HL-60 (cell line): ENCODE results near the gene SLC4A8.

ENCODE experiments used
- DNase-seq, 2 experiments: peaks; one replicate each; pipeline ENCODE4 v3.0.0-alpha.2; 2010 to 2020; ENCODE audit warnings: low read depth in 1 of 2, low spot score in 1 of 2
- H3K27ac ChIP-seq: fragments of 250-450 bp; sonication (Bioruptor Pico); replicated peaks from 2 replicates; pipeline ENCODE4 v1.5.1; 2020; ENCODE audit warnings: mild to moderate bottlenecking, moderate library complexity
- H3K27me3 ChIP-seq: fragments of 250-450 bp; sonication (Bioruptor Pico); 2 replicates; pipeline ENCODE4 v1.5.1; 2021; ENCODE audit warnings: mild to moderate bottlenecking, moderate library complexity; ENCODE audit not compliant: insufficient read depth, poor library complexity, severe bottlenecking
- H3K4me3 ChIP-seq: replicated peaks from 2 replicates; pipeline ENCODE4 v1.5.1; 2011; ENCODE audit warnings: mild to moderate bottlenecking, control low read depth, low read length; ENCODE audit not compliant: insufficient read depth
- CTCF ChIP-seq: IDR thresholded peaks from one replicate; pipeline ENCODE4 v1.5.1; 2011; ENCODE audit warnings: low read length, control low read depth, inconsistent platforms; ENCODE audit not compliant: insufficient read depth
- GABPA ChIP-seq: IDR thresholded peaks from 2 replicates; pipeline ENCODE4 v1.6.1; 2012; ENCODE audit warnings: low read depth
- POLR2AphosphoS5 ChIP-seq: IDR thresholded peaks from 2 replicates; pipeline ENCODE4 v1.6.1; 2012; ENCODE audit warnings: low read depth
- REST ChIP-seq: IDR thresholded peaks from 2 replicates; pipeline ENCODE4 v1.6.1; 2012; ENCODE audit warnings: low read depth; ENCODE audit not compliant: insufficient replicate concordance
- SPI1 ChIP-seq: IDR thresholded peaks from 2 replicates; pipeline ENCODE4 v1.6.1; 2012; ENCODE audit warnings: low read depth, mild to moderate bottlenecking, borderline replicate concordance

SLC4A8 gene

GRCh38 chr12:51381226-51382079 is 43.2 kb upstream of the SLC4A8 start:
- Histone ChIP-seq H3K27ac (no peak overlapping the region), H3K27me3 (no peaks in the 10 kb centered on the region), H3K4me3 (no peak overlapping the region)
- no peak for TF ChIP-seq REST
- no peak for TF ChIP-seq CTCF
- TF ChIP-seq SPI1 = no peak
- TF ChIP-seq GABPA = no peak
- TF ChIP-seq POLR2AphosphoS5 = no peak
- DNase-seq = no peak

GRCh38 chr12:51382173-51382572 is 42.5 kb upstream of the SLC4A8 start:
- Histone ChIP-seq H3K27me3 (no peaks in the 10 kb centered on the region), H3K27ac (no peak overlapping the region), H3K4me3 (no peak overlapping the region)
- no peak for TF ChIP-seq REST
- no peak for TF ChIP-seq CTCF
- TF ChIP-seq POLR2AphosphoS5 = no peak
- no peak for TF ChIP-seq SPI1
- no peak for TF ChIP-seq GABPA
- no peak for DNase-seq

- no peak overlapping the region for H3K4me3 ChIP-seq
- DNase-seq = no peak
These were observed 41.2 kb upstream of the SLC4A8 start for GRCh38 chr12:51383269-51383905.

More at GRCh38 chr12:51383269-51383905, 41.2 kb upstream of the SLC4A8 start:
- H3K27ac ChIP-seq = no peak overlapping the region
- no peak for TF ChIP-seq CTCF
- TF ChIP-seq SPI1 = no peak
- TF ChIP-seq GABPA = no peak
- TF ChIP-seq REST = no peak
- TF ChIP-seq POLR2AphosphoS5 = no peak
- no peaks in the 10 kb centered on the region for H3K27me3 ChIP-seq
